ENCODE results near the gene GPRC6A. TPM values are rescaled to one million over a fixed set of nuclear protein-coding genes. Genes with fewer than 3 reads are reported as not detected.
A peak's percentile ranks its signal among the peaks of the same experiment; 100 is the strongest.
"Not testable (repeated sequence)": the region's sequence is repeated elsewhere in the genome, so short reads cannot be mapped to it uniquely, and the experiment has no call there.

Gene GPRC6A, protein sequence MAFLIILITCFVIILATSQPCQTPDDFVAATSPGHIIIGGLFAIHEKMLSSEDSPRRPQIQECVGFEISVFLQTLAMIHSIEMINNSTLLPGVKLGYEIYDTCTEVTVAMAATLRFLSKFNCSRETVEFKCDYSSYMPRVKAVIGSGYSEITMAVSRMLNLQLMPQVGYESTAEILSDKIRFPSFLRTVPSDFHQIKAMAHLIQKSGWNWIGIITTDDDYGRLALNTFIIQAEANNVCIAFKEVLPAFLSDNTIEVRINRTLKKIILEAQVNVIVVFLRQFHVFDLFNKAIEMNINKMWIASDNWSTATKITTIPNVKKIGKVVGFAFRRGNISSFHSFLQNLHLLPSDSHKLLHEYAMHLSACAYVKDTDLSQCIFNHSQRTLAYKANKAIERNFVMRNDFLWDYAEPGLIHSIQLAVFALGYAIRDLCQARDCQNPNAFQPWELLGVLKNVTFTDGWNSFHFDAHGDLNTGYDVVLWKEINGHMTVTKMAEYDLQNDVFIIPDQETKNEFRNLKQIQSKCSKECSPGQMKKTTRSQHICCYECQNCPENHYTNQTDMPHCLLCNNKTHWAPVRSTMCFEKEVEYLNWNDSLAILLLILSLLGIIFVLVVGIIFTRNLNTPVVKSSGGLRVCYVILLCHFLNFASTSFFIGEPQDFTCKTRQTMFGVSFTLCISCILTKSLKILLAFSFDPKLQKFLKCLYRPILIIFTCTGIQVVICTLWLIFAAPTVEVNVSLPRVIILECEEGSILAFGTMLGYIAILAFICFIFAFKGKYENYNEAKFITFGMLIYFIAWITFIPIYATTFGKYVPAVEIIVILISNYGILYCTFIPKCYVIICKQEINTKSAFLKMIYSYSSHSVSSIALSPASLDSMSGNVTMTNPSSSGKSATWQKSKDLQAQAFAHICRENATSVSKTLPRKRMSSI
- total RNA-seq = not detected in 2 replicates

DNA sequence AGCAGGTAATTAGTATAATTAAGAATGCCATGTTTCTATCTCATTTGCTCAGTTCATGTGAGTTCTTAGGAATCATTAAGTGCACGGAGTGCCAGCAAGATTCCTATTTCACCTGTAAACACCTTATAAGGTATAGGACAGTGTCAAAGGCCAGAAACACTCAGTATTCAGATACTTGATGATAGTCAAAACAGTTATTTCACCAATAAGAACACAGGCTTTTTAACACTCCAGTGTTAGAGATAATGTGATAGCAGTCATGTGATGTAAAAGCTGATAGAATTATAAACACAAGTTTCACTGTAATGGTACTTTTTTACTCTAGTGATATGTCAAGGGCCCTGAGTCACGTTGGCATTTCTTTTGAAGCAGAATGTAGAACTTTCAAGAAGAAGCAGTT, at the start of gene GPRC6A:
Gene GPRC6A (minus strand): TSS at position 101 of the 400 bp plus-strand sequence. CDS start 70 bp downstream, at position 31.
- DNase-seq = no peak

DNA sequence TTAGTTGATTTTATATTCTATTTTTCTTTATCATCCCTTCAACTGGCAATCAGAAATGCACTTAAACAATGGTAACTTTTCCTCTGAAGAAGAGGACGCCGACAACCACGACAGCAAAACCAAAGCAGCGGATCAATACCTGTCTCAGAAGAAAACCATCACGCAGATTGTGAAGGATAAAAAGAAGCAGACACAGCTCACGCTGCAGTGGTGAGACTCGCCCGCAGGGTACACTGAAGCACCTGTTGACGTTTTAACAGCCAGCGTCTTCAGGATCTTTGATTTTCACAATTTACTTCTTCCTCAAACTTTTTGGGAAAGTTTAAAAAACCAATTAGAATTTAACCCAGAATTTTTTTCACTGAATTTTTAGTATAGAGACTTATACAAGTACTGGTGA, 48.9 kb upstream of the GPRC6A start:
- DNase-seq = no peak

- no peak for DNase-seq
Measured at GRCh38 chr6:116876635-116877611, 48.0 kb upstream of the GPRC6A start, which contains the start of gene RFX6. Gene RFX6 (plus strand): TSS chr6:116877242. CDS start chr6:116877276, 34 bp downstream.

- no peak for DNase-seq
Measured at GRCh38 chr6:116876107-116876506, 47.2 kb upstream of the GPRC6A start.

- DNase-seq = no peak
Measured at GRCh38 chr6:116872771-116873170, 43.9 kb upstream of the GPRC6A start.

- DNase-seq = no peak
Measured at GRCh38 chr6:116866281-116866871, 37.5 kb upstream of the GPRC6A start.

GRCh38 chr6:116859264-116859663, 30.4 kb upstream of the GPRC6A start:
- DNase-seq = no peak

DNA sequence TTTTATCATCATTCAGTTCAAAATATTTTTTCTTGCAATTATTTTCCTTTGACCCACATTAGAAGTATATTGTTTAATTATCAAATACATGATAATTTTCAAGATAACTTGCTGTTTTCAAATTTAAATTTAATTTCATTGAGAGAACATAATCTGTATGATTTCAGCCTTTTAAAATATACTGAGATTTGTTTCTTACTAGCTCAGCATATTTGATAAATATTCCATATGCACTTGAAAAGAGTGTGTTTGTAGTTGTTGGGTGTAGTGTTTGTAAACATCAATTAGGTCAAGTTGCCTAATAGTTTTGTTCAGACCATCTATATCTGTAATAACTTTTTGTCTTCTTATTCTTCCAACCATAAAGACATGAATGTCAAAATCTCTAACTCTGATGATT, 29.2 kb upstream of the GPRC6A start:
- no peak for DNase-seq

DNA sequence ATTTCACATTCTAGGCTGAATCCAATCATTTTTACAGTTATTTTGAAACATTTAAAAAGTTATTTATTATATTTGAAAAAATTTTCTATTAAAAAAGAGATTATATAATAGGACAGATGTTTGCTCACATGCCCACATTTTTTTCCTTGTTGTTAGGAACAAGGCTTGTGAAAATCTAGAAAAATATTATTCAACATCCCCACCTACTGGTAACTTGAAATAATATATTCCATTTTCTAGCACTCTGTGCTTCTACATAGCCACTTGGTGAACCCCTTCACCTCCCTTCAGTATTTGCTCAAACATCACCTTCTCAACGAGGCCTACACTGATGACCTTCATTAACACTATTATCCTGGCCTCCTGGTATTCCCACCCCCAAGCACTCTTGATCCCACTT, 18.3 kb upstream of the GPRC6A start:
- DNase-seq = peak; percentile 53

DNA sequence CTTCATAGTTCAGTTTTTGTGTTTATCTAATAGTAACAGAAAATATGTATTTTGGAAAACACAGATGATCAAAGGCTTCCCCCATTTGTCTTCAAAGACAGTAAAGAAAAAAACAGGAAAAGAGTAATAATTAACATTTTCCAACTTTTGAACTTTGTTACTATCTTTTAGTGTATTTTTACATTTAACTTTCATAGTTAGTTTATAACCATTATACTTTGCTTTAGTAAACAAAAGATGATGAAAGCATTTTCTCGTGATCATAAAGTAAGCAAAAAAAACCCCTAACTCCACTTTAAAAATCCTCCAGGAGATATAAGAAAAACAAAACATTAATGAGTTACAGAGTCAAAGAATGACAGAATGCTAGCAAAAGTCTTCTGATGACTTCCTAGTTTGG, 13.6 kb upstream of the GPRC6A start:
- DNase-seq = no peak

GRCh38 chr6:116840091-116840490, 11.2 kb upstream of the GPRC6A start:
- no peak for DNase-seq

GRCh38 chr6:116836606-116837342, 7.9 kb upstream of the GPRC6A start:
- DNase-seq = no peak

DNA sequence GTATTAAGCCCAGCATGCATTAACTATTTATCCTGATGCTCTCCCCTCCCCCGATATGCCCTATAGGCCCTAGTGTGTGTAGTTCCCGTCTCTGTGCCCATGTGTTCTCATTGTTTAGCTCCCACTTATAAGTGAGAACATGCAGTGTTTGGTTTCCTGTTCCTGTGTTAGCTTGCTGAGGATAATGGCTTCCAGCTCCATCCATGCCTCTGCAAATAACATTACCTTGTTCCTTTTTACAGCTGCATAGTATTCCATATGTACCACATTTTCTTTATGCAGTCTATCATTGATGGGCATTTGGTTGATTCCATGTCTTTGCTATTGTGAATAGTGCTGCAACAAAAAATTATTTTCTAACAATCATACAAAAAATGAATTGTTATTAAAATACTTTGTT, 5.6 kb upstream of the GPRC6A start:
- not testable (repeated sequence) for DNase-seq

- no peak for DNase-seq
Measured at GRCh38 chr6:116827561-116828240, 1.2 kb downstream of the GPRC6A start.

GRCh38 chr6:116816336-116816735, 12.5 kb downstream of the GPRC6A start:
- not testable (repeated sequence) for DNase-seq

- no peak for DNase-seq
Measured at GRCh38 chr6:116812051-116812650, 16.7 kb downstream of the GPRC6A start.

DNA sequence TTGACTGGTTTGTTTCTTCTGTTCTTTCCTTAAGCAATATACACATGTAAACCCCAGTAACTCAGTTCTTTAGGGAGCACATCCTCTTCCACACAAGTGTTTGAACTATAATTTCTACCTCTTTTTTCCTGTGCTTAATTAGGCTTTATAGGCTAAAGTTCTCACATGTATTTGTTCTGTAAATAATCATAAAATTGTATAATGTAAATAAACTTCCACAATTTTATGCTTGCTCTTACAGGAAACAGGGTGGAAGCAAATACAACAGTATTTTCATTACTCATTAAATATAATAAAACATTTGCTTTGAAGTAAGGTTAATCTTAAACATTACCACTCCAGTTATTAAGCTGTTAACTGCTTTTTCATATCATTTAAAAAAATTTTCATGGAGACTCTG, 26.9 kb downstream of the GPRC6A start:
- DNase-seq = no peak

DNA sequence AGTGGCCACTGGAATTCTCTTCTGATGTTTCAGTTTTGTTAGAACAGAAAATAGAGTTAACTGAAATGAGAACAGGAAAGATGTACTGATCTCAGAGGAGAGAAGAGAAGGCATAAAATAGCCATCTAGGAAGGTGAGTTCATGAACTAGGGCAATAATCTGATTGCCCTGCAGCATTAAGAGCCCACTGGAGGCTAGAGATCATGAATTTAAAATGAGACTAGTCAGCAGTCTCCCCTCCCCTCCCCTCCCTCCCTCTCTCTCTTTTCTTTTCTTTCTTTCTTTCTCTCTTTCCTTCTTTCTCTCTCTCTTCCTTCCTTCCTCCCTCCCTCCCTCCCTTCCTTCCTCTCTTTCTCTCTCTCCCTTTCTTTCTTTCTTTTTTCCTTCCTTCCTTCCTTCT, 28.9 kb downstream of the GPRC6A start:
- no peak for DNase-seq

GRCh38 chr6:116797585-116797984, 31.3 kb downstream of the GPRC6A start:
- DNase-seq = no peak

DNA sequence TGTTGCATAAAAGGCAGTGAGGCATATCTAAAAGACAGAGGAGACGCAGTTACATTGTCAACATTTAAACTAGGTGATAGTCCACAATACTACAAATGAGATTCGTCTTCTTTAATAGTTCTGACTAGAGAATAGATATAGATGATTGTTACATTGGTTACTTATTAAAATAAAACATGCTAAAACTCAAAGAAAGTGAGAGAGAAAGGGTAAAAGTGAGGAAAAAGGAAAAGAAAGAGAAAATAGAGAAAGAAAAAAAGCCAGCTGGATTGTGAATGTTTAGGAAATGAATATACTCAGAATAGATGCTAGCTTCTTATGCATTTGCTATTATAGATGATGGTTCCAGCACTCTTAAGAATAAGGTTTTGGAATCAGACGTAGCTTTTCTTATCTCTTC, 35.7 kb downstream of the GPRC6A start:
- DNase-seq = no peak
